Ishikawa (cell line): ENCODE measurements around the gene MAPK8IP1.

Source experiments
- CEBPB ChIP-seq: IDR thresholded peaks from 2 replicates; pipeline ENCODE4 v1.6.1; 2012
- CREB1 ChIP-seq: IDR thresholded peaks from 2 replicates; pipeline ENCODE4 v1.6.1; 2012; ENCODE audit warnings: low read depth
- EGR1 ChIP-seq: IDR thresholded peaks from 2 replicates; pipeline ENCODE4 v1.6.1; 2012
- EP300 ChIP-seq: IDR thresholded peaks from 2 replicates; pipeline ENCODE4 v1.6.1; 2012; ENCODE audit warnings: borderline replicate concordance
- FOXM1 ChIP-seq: IDR thresholded peaks from 2 replicates; pipeline ENCODE4 v1.6.1; 2012; ENCODE audit warnings: low read depth, borderline replicate concordance
- MAX ChIP-seq: IDR thresholded peaks from 2 replicates; pipeline ENCODE4 v1.6.1; 2012
- NFIC ChIP-seq: IDR thresholded peaks from 2 replicates; pipeline ENCODE4 v1.6.1; 2012
- RAD21 ChIP-seq: IDR thresholded peaks from 2 replicates; pipeline ENCODE4 v1.6.1; 2012; ENCODE audit warnings: low read depth
- REST ChIP-seq: IDR thresholded peaks from 2 replicates; pipeline ENCODE4 v1.6.1; 2012; ENCODE audit warnings: low read depth, mild to moderate bottlenecking
- TAF1 ChIP-seq: IDR thresholded peaks from 2 replicates; pipeline ENCODE4 v1.6.1; 2012; ENCODE audit warnings: low read depth, mild to moderate bottlenecking
- TCF12 ChIP-seq: IDR thresholded peaks from 2 replicates; pipeline ENCODE4 v1.6.1; 2012; ENCODE audit warnings: low read depth
- TEAD4 ChIP-seq: IDR thresholded peaks from 2 replicates; pipeline ENCODE4 v1.6.1; 2012
- USF1 ChIP-seq: IDR thresholded peaks from 2 replicates; pipeline ENCODE4 v1.6.1; 2012
- YY1 ChIP-seq: IDR thresholded peaks from 2 replicates; pipeline ENCODE4 v1.6.1; 2012; ENCODE audit warnings: low read depth
- ZBTB7A ChIP-seq: IDR thresholded peaks from 2 replicates; pipeline ENCODE4 v1.6.1; 2012; ENCODE audit warnings: low read depth

MAPK8IP1 gene

GRCh38 chr11:45927684-45928413, 42.4 kb downstream of the MAPK8IP1 start:
- TF ChIP-seq RAD21 (no peak), EP300 (no peak), FOXM1 (no peak), TCF12 (no peak), MAX (no peak), ZBTB7A (no peak), CEBPB (no peak), EGR1 (no peak)

- no peak for TF ChIP-seq MAX
- TF ChIP-seq TCF12, result no peak
- TF ChIP-seq YY1, result no peak
- no peak for TF ChIP-seq EGR1
- TF ChIP-seq CEBPB, result no peak
- no peak for TF ChIP-seq USF1
- TF ChIP-seq TAF1, result no peak
- no peak for TF ChIP-seq TEAD4
- no peak for TF ChIP-seq RAD21
- no peak for TF ChIP-seq EP300
- TF ChIP-seq REST, result no peak
- TF ChIP-seq CREB1, result no peak
- no peak for TF ChIP-seq NFIC
- TF ChIP-seq ZBTB7A, result no peak
- no peak for TF ChIP-seq FOXM1
Measured at GRCh38 chr11:45928535-45929215, 43.2 kb downstream of the MAPK8IP1 start.

GRCh38 chr11:45929486-45930030, 44.1 kb downstream of the MAPK8IP1 start:
- no peak for TF ChIP-seq MAX
- TF ChIP-seq YY1, result no peak
- TF ChIP-seq USF1, result no peak
- no peak for TF ChIP-seq RAD21
- TF ChIP-seq EGR1, result no peak
- TF ChIP-seq TAF1, result no peak
- TF ChIP-seq ZBTB7A, result no peak

GRCh38 chr11:45930031-45930794, 44.8 kb downstream of the MAPK8IP1 start:
- TF ChIP-seq MAX (no peak), RAD21 (no peak), TEAD4 (no peak)

- no peak for TF ChIP-seq YY1
- TF ChIP-seq MAX, result no peak
Measured at GRCh38 chr11:45930951-45931570, 45.6 kb downstream of the MAPK8IP1 start.

GRCh38 chr11:45931739-45932138, 46.3 kb downstream of the MAPK8IP1 start:
- TF ChIP-seq TAF1 (no peak), REST (no peak), TCF12 (no peak), USF1 (no peak), NFIC (no peak), EP300 (no peak), TEAD4 (no peak), ZBTB7A (no peak), FOXM1 (no peak), YY1 (no peak)
